ENCODE measurements around the gene GOLGA6D.
"Not testable (repeated sequence)": the region's sequence is repeated elsewhere in the genome, so short reads cannot be mapped to it uniquely, and the experiment has no call there.

The GOLGA6D gene

GRCh38 chr15:75293660-75294059 lies 11.0 kb downstream of the GOLGA6D start:
- not testable (repeated sequence) for DNase-seq

- DNase-seq, result peak; percentile 9
These were observed 16.1 kb downstream of the GOLGA6D start for GRCh38 chr15:75298541-75299310.

- DNase-seq, result peak; percentile 43
These were observed 16.7 kb downstream of the GOLGA6D start for GRCh38 chr15:75299311-75299688.

GRCh38 chr15:75300026-75300425 lies 17.4 kb downstream of the GOLGA6D start:
- not testable (repeated sequence) for DNase-seq

- DNase-seq, result no peak
These were observed 19.7 kb downstream of the GOLGA6D start for GRCh38 chr15:75302318-75302717.

- DNase-seq, result not testable (repeated sequence)
These were observed 20.1 kb downstream of the GOLGA6D start for GRCh38 chr15:75302753-75303152.

- no peak for DNase-seq
These were observed 23.6 kb downstream of the GOLGA6D start for GRCh38 chr15:75306188-75306587.

GRCh38 chr15:75307778-75308390 lies 25.2 kb downstream of the GOLGA6D start:
- no peak for DNase-seq

GRCh38 chr15:75309711-75310110 lies 27.1 kb downstream of the GOLGA6D start:
- DNase-seq, result no peak

GRCh38 chr15:75312548-75312947 lies 29.9 kb downstream of the GOLGA6D start:
- DNase-seq, result not testable (repeated sequence)

GRCh38 chr15:75313116-75313845 lies 30.6 kb downstream of the GOLGA6D start:
- DNase-seq, result no peak

GRCh38 chr15:75314552-75315290 lies 32.1 kb downstream of the GOLGA6D start:
- no peak for DNase-seq

GRCh38 chr15:75319231-75319897 lies 36.7 kb downstream of the GOLGA6D start:
- DNase-seq, result not testable (repeated sequence)

GRCh38 chr15:75321711-75322110 lies 39.1 kb downstream of the GOLGA6D start:
- no peak for DNase-seq

GRCh38 chr15:75325922-75326321 lies 43.3 kb downstream of the GOLGA6D start:
- DNase-seq, result no peak

- no peak for DNase-seq
These were observed 44.4 kb downstream of the GOLGA6D start for GRCh38 chr15:75327005-75327404.

- DNase-seq, result no peak
These were observed 44.9 kb downstream of the GOLGA6D start for GRCh38 chr15:75327491-75327890.

- DNase-seq, result no peak
These were observed 46.1 kb downstream of the GOLGA6D start for GRCh38 chr15:75328493-75329314.

GRCh38 chr15:75329571-75329970 lies 46.9 kb downstream of the GOLGA6D start:
- no peak for DNase-seq

- not testable (repeated sequence) for DNase-seq
These were observed 49.5 kb downstream of the GOLGA6D start for GRCh38 chr15:75332093-75332492.

GRCh38 chr15:75333654-75334419 lies 51.2 kb downstream of the GOLGA6D start:
- not testable (repeated sequence) for DNase-seq
